Neural cell (in vitro differentiated cells): Measurements from ENCODE around the gene TUBD1.

Experiments used
- EP300 ChIP-seq: fragments of 450-650 bp; conservative IDR thresholded peaks from 2 replicates; pipeline ENCODE4 v1.6.1; 2014; ENCODE audit warnings: antibody characterized with exemption, mild to moderate bottlenecking, moderate library complexity; ENCODE audit not compliant: poor library complexity, severe bottlenecking
- EZH2 ChIP-seq: fragments of 200-600, 300-800 bp; shearing (Covaris generic), sonication (generic); IDR thresholded peaks from 2 replicates; pipeline ENCODE4 v1.6.1; 2014; ENCODE audit warnings: antibody characterized with exemption, low read length, borderline replicate concordance, mild to moderate bottlenecking; ENCODE audit not compliant: insufficient read depth, poor library complexity, severe bottlenecking
- POLR2AphosphoS5 ChIP-seq: IDR thresholded peaks from 2 replicates; pipeline ENCODE4 v1.6.1; 2012
- SMC3 ChIP-seq: fragments of 450-650 bp; conservative IDR thresholded peaks from 2 replicates; pipeline ENCODE4 v1.6.1; 2014; ENCODE audit warnings: antibody characterized with exemption, mild to moderate bottlenecking, moderate library complexity; ENCODE audit not compliant: poor library complexity
- TF ChIP-seq, protein P1 (sequence below): fragments of 450-650 bp; IDR thresholded peaks from 2 replicates; pipeline ENCODE4 v1.5.1; 2014; ENCODE audit warnings: antibody characterized with exemption, mild to moderate bottlenecking, moderate library complexity; ENCODE audit not compliant: poor library complexity, severe bottlenecking

- TF ChIP-seq, protein P1, sequence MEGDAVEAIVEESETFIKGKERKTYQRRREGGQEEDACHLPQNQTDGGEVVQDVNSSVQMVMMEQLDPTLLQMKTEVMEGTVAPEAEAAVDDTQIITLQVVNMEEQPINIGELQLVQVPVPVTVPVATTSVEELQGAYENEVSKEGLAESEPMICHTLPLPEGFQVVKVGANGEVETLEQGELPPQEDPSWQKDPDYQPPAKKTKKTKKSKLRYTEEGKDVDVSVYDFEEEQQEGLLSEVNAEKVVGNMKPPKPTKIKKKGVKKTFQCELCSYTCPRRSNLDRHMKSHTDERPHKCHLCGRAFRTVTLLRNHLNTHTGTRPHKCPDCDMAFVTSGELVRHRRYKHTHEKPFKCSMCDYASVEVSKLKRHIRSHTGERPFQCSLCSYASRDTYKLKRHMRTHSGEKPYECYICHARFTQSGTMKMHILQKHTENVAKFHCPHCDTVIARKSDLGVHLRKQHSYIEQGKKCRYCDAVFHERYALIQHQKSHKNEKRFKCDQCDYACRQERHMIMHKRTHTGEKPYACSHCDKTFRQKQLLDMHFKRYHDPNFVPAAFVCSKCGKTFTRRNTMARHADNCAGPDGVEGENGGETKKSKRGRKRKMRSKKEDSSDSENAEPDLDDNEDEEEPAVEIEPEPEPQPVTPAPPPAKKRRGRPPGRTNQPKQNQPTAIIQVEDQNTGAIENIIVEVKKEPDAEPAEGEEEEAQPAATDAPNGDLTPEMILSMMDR: no peak
- TF ChIP-seq SMC3: no peak
- no peak for TF ChIP-seq EP300
- TF ChIP-seq POLR2AphosphoS5: no peak
- no peak for TF ChIP-seq EZH2
These were observed 8.9 kb upstream of the TUBD1 start for GRCh38 chr17:59901604-59902003.
